SU-DHL-6 (cell line): ENCODE measurements around the gene ULK1.

Source experiments
- EZH2phosphoT487 ChIP-seq: fragments of 200-600 bp; sonication (generic), shearing (Covaris generic); conservative IDR thresholded peaks from 2 replicates; pipeline ENCODE4 v1.6.1; 2018; ENCODE audit warnings: mild to moderate bottlenecking, antibody characterized with exemption, low read length, moderate library complexity, mixed read lengths
- TF ChIP-seq, protein P1 (sequence below): fragments of 200-600 bp; sonication (generic); IDR thresholded peaks from one replicate; pipeline ENCODE4 v1.5.1; 2017; ENCODE audit warnings: antibody characterized with exemption, mild to moderate bottlenecking, low read length, moderate library complexity; ENCODE audit not compliant: insufficient read depth, poor library complexity, severe bottlenecking

GRCh38 chr12:131934535-131934934 lies 40.1 kb downstream of the ULK1 start:
- TF ChIP-seq, protein P1, sequence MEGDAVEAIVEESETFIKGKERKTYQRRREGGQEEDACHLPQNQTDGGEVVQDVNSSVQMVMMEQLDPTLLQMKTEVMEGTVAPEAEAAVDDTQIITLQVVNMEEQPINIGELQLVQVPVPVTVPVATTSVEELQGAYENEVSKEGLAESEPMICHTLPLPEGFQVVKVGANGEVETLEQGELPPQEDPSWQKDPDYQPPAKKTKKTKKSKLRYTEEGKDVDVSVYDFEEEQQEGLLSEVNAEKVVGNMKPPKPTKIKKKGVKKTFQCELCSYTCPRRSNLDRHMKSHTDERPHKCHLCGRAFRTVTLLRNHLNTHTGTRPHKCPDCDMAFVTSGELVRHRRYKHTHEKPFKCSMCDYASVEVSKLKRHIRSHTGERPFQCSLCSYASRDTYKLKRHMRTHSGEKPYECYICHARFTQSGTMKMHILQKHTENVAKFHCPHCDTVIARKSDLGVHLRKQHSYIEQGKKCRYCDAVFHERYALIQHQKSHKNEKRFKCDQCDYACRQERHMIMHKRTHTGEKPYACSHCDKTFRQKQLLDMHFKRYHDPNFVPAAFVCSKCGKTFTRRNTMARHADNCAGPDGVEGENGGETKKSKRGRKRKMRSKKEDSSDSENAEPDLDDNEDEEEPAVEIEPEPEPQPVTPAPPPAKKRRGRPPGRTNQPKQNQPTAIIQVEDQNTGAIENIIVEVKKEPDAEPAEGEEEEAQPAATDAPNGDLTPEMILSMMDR = no peak
- TF ChIP-seq EZH2phosphoT487 = no peak
